GM12878 (cell line): ENCODE measurements around the gene IQGAP3. TPM values are rescaled to one million over a fixed set of nuclear protein-coding genes. Genes with fewer than 3 reads are reported as not detected.

Experiments used
- BHLHE40 ChIP-seq, 2 experiments: fragments of 450-650 bp in 1 of 2; IDR thresholded peaks; 2 replicates each; pipeline ENCODE4 v1.6.1; 2011 to 2017; ENCODE audit warnings: low read depth in 2 of 2, borderline replicate concordance in 1 of 2, improper control_type of control experiment in 1 of 2, low read length in 1 of 2, mild to moderate bottlenecking in 1 of 2
- CHD4 ChIP-seq: fragments of 200-600 bp; sonication (generic); IDR thresholded peaks from 2 replicates; pipeline ENCODE4 v1.6.1; 2016; ENCODE audit warnings: mild to moderate bottlenecking
- EED ChIP-seq: sonication (generic); IDR thresholded peaks from 2 replicates; pipeline ENCODE4 v1.6.1; 2016; ENCODE audit warnings: antibody characterized with exemption, low read depth
- ETV6 ChIP-seq, 2 experiments: fragments of 450-650 bp in 1 of 2; IDR thresholded peaks in 1 of 2; conservative IDR thresholded peaks in 1 of 2; 2 replicates each; pipeline ENCODE4 v1.6.1; 2014; ENCODE audit warnings: antibody characterized with exemption in 1 of 2, borderline replicate concordance in 1 of 2, low read depth in 1 of 2, mild to moderate bottlenecking in 1 of 2, moderate library complexity in 1 of 2
- PAX5 ChIP-seq: IDR thresholded peaks from 2 replicates; pipeline ENCODE4 v1.6.1; 2011; ENCODE audit warnings: low read depth, low read length, borderline replicate concordance
- PML ChIP-seq: IDR thresholded peaks from 2 replicates; pipeline ENCODE4 v1.6.1; 2012; ENCODE audit warnings: low read length, inconsistent platforms
- RAD51 ChIP-seq: fragments of 450-650 bp; IDR thresholded peaks from 2 replicates; pipeline ENCODE4 v1.6.1; 2016; ENCODE audit warnings: moderate library complexity, mild to moderate bottlenecking, inconsistent platforms
- YBX1 ChIP-seq: fragments of 450-650 bp; IDR thresholded peaks from 2 replicates; pipeline ENCODE4 v1.6.1; 2016; ENCODE audit warnings: antibody characterized with exemption
- polyA plus RNA-seq, 11 experiments: library from polyadenylated mRNA; depleted of rRNA in 4 of 11; unstranded in 6 of 11; stranded (reverse) in 5 of 11; fragments of >200 nt; fragmentation: Nextera tagmentation in 4 of 11; fragmentation: Illumina TruSeq in 1 of 11; extraction: Ambion mirVana in 4 of 11; extraction: Trizol in 1 of 11; gene quantifications; 1 replicate in 1 of 11; 2 replicates in 10 of 11; pipeline versions ENCODE4 v1.2.1 to v1.2.3, GENCODE V29; 2011 to 2016; ENCODE audit warnings: inconsistent platforms in 2 of 11, missing spikeins in 2 of 11, low read depth in 1 of 11
- total RNA-seq, 4 experiments: library from RNA; depleted of rRNA in 3 of 4; stranded (reverse); fragments of >200 nt in 3 of 4; fragmentation: Illumina TruSeq in 1 of 4; extraction: Trizol in 1 of 4; gene quantifications; 2 replicates each; pipeline versions ENCODE4 v1.2.1 to v1.2.3, GENCODE V29; 2013 to 2021
- TF ChIP-seq, protein P1 (sequence below), 3 experiments: IDR thresholded peaks in 2 of 3; conservative IDR thresholded peaks in 1 of 3; 2 replicates each; pipeline ENCODE4 v1.5.1; 2011; ENCODE audit warnings: low read depth in 3 of 3, low read length in 3 of 3, mild to moderate bottlenecking in 3 of 3, control low read depth in 2 of 3, moderate library complexity in 2 of 3, inconsistent platforms in 1 of 3, mixed read lengths in 1 of 3; ENCODE audit not compliant: control insufficient read depth in 2 of 3, insufficient read depth in 1 of 3; ENCODE audit errors: extremely low read depth in 1 of 3
- TF ChIP-seq, protein P2 (sequence below): IDR thresholded peaks from 2 replicates; pipeline ENCODE4 v1.6.1; 2012; ENCODE audit warnings: mild to moderate bottlenecking, low read depth, low read length
- TF ChIP-seq, protein P3 (sequence below): fragments of 450-650 bp; IDR thresholded peaks from 2 replicates; pipeline ENCODE4 v1.6.1; 2016; ENCODE audit warnings: mild to moderate bottlenecking
- TF ChIP-seq, protein P4 (sequence below): fragments of 450-650 bp; IDR thresholded peaks from 2 replicates; pipeline ENCODE4 v1.6.1; 2016; ENCODE audit warnings: mild to moderate bottlenecking
- TF ChIP-seq, protein P5 (sequence below): IDR thresholded peaks from 2 replicates; pipeline ENCODE4 v1.6.1; 2011; ENCODE audit warnings: low read depth, mild to moderate bottlenecking, low read length, moderate library complexity, borderline replicate concordance; ENCODE audit errors: extremely low read depth
- TF ChIP-seq, protein P6 (sequence below): fragments of 150-350 bp; IDR thresholded peaks from 2 replicates; pipeline ENCODE4 v1.6.1; 2014; ENCODE audit warnings: mild to moderate bottlenecking, low read depth, low read length

The IQGAP3 gene
- total and polyA plus RNA-seq, 10 of the 15 experiments (the other 5 are each of a cell fraction or from before 2014, with no cell fraction given), result 1.1 to 10.7 (median 7.9) TPM

DNA sequence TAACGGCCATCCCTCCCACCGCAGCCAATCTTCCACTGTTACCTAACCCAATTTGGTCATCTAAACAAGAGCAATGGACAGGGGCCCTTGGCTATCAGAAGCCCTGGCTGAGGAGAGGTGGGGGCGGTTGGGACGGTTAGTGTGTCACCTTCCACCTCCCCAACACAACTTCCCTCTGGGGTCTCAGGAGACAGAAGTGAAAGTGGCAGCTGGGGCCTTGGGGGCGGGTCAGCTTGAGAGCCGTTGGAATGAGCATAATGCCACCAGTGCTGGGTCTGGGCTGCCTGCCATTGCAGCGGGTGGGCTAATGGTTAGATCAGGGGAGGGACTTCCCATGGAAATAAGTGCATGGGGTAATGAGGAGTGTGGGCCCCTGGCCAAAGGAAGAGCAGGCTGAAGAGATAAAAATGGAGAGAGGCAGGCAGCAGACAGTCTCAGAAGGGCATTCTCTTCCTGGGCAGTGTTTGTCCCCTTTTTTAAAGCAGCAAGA is 79.7 kb downstream of the IQGAP3 start (continued):
- TF ChIP-seq, protein P1, sequence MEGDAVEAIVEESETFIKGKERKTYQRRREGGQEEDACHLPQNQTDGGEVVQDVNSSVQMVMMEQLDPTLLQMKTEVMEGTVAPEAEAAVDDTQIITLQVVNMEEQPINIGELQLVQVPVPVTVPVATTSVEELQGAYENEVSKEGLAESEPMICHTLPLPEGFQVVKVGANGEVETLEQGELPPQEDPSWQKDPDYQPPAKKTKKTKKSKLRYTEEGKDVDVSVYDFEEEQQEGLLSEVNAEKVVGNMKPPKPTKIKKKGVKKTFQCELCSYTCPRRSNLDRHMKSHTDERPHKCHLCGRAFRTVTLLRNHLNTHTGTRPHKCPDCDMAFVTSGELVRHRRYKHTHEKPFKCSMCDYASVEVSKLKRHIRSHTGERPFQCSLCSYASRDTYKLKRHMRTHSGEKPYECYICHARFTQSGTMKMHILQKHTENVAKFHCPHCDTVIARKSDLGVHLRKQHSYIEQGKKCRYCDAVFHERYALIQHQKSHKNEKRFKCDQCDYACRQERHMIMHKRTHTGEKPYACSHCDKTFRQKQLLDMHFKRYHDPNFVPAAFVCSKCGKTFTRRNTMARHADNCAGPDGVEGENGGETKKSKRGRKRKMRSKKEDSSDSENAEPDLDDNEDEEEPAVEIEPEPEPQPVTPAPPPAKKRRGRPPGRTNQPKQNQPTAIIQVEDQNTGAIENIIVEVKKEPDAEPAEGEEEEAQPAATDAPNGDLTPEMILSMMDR (IDR thresholded peaks at IDR 0.05 in 2 of 3, conservative IDR thresholded peaks at IDR 0.05 in 1 of 3; ENCODE audit: control insufficient read depth in 2 of 3, extremely low read depth in 1 of 3, insufficient read depth in 1 of 3, low read depth in 3 of 3, low read length in 3 of 3), result no peak
- TF ChIP-seq YBX1 (no peak), BHLHE40 (IDR thresholded peaks at IDR 0.05; ENCODE audit: borderline replicate concordance in 1 of 2, low read depth in 2 of 2, low read length in 1 of 2) (peak; percentile 42 to 50; a peak in 2 of 4 replicates), PML (no peak), RAD51 (no peak), EED (peak; percentile 93), ETV6 (conservative IDR thresholded peaks at IDR 0.05 in 1 of 2, IDR thresholded peaks at IDR 0.05 in 1 of 2; ENCODE audit: borderline replicate concordance in 1 of 2, low read depth in 1 of 2) (peak in 1 of 2 experiments; percentile 90; a peak in 2 of 4 replicates), CHD4 (no peak), PAX5 (0 out of 2 replicates have a peak, but pooled peaks have one; percentile 34)
- TF ChIP-seq, protein P2, sequence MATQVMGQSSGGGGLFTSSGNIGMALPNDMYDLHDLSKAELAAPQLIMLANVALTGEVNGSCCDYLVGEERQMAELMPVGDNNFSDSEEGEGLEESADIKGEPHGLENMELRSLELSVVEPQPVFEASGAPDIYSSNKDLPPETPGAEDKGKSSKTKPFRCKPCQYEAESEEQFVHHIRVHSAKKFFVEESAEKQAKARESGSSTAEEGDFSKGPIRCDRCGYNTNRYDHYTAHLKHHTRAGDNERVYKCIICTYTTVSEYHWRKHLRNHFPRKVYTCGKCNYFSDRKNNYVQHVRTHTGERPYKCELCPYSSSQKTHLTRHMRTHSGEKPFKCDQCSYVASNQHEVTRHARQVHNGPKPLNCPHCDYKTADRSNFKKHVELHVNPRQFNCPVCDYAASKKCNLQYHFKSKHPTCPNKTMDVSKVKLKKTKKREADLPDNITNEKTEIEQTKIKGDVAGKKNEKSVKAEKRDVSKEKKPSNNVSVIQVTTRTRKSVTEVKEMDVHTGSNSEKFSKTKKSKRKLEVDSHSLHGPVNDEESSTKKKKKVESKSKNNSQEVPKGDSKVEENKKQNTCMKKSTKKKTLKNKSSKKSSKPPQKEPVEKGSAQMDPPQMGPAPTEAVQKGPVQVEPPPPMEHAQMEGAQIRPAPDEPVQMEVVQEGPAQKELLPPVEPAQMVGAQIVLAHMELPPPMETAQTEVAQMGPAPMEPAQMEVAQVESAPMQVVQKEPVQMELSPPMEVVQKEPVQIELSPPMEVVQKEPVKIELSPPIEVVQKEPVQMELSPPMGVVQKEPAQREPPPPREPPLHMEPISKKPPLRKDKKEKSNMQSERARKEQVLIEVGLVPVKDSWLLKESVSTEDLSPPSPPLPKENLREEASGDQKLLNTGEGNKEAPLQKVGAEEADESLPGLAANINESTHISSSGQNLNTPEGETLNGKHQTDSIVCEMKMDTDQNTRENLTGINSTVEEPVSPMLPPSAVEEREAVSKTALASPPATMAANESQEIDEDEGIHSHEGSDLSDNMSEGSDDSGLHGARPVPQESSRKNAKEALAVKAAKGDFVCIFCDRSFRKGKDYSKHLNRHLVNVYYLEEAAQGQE, result no peak
- TF ChIP-seq, protein P3, sequence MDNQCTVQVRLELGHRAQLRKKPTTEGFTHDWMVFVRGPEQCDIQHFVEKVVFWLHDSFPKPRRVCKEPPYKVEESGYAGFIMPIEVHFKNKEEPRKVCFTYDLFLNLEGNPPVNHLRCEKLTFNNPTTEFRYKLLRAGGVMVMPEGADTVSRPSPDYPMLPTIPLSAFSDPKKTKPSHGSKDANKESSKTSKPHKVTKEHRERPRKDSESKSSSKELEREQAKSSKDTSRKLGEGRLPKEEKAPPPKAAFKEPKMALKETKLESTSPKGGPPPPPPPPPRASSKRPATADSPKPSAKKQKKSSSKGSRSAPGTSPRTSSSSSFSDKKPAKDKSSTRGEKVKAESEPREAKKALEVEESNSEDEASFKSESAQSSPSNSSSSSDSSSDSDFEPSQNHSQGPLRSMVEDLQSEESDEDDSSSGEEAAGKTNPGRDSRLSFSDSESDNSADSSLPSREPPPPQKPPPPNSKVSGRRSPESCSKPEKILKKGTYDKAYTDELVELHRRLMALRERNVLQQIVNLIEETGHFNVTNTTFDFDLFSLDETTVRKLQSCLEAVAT, result no peak
- TF ChIP-seq, protein P4, sequence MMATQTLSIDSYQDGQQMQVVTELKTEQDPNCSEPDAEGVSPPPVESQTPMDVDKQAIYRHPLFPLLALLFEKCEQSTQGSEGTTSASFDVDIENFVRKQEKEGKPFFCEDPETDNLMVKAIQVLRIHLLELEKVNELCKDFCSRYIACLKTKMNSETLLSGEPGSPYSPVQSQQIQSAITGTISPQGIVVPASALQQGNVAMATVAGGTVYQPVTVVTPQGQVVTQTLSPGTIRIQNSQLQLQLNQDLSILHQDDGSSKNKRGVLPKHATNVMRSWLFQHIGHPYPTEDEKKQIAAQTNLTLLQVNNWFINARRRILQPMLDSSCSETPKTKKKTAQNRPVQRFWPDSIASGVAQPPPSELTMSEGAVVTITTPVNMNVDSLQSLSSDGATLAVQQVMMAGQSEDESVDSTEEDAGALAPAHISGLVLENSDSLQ, result no peak
- TF ChIP-seq, protein P5, sequence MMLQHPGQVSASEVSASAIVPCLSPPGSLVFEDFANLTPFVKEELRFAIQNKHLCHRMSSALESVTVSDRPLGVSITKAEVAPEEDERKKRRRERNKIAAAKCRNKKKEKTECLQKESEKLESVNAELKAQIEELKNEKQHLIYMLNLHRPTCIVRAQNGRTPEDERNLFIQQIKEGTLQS, result no peak
- TF ChIP-seq, protein P6, sequence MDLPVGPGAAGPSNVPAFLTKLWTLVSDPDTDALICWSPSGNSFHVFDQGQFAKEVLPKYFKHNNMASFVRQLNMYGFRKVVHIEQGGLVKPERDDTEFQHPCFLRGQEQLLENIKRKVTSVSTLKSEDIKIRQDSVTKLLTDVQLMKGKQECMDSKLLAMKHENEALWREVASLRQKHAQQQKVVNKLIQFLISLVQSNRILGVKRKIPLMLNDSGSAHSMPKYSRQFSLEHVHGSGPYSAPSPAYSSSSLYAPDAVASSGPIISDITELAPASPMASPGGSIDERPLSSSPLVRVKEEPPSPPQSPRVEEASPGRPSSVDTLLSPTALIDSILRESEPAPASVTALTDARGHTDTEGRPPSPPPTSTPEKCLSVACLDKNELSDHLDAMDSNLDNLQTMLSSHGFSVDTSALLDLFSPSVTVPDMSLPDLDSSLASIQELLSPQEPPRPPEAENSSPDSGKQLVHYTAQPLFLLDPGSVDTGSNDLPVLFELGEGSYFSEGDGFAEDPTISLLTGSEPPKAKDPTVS, result no peak
